Measurements from ENCODE around the gene KRT17. TPM values are rescaled to one million over a fixed set of nuclear protein-coding genes. Genes with fewer than 3 reads are reported as not detected.
A peak's percentile ranks its signal among the peaks of the same experiment; 100 is the strongest.
"Not testable (repeated sequence)": the region's sequence is repeated elsewhere in the genome, so short reads cannot be mapped to it uniquely, and the experiment has no call there.

KRT17 gene
- total RNA-seq, 1 donor from 2014 or later = 512 TPM

DNA sequence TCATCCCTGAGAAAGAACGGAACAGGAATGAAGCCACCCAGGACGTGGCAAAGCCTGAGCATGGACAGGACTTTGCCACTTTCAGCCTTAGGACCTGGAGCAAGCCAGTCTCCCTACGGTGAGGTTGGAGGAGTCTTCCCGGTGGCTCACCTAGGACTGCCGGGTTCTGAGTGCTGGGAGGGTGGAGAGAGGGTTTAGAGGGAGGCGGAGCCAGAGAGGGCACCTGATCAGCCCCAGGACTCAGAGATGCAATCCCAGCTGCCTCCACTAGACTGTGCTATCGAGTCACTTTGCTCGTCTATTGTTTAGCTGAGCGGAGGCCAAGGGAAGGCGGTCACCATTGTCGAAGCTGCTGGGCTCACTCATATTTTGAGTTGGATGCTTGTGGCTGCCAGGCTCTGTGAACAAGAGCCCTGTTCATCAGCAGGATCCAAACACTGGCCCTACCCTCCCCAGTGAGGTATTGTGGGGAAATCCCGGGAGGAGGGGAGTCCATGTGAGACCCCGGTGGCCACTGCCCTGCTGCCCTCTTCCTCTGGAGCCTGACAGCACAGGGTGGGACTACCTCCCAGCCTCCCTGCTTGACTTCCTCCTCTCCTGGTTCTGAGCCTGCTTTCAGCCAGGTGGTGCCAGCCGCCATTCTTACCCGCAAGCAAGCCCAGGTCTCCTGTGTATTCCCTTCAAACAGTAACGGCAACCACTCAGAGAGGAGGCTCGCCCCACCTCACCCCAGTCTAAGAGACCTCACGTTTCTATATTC, 44.7 kb downstream of the KRT17 start:
- Mint-ChIP-seq H3K36me3 (no peaks in the 10 kb centered on the region), H3K27me3 (no peaks in the 10 kb centered on the region), H3K27ac (peak overlapping the region; percentile 94), H3K9me3 (peaks cover 5% of the 10 kb centered on the region), H3K4me1 (ENCODE audit: unreplicated experiment) (no peaks in the 10 kb centered on the region), H3K4me3 (peak overlapping the region; percentile 54)
- peak; percentile 83 for DNase-seq (ENCODE audit: extremely low spot score, unreplicated experiment)
- TF ChIP-seq, protein P1, sequence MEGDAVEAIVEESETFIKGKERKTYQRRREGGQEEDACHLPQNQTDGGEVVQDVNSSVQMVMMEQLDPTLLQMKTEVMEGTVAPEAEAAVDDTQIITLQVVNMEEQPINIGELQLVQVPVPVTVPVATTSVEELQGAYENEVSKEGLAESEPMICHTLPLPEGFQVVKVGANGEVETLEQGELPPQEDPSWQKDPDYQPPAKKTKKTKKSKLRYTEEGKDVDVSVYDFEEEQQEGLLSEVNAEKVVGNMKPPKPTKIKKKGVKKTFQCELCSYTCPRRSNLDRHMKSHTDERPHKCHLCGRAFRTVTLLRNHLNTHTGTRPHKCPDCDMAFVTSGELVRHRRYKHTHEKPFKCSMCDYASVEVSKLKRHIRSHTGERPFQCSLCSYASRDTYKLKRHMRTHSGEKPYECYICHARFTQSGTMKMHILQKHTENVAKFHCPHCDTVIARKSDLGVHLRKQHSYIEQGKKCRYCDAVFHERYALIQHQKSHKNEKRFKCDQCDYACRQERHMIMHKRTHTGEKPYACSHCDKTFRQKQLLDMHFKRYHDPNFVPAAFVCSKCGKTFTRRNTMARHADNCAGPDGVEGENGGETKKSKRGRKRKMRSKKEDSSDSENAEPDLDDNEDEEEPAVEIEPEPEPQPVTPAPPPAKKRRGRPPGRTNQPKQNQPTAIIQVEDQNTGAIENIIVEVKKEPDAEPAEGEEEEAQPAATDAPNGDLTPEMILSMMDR (conservative IDR thresholded peaks at IDR 0.05) = peak; percentile 81

DNA sequence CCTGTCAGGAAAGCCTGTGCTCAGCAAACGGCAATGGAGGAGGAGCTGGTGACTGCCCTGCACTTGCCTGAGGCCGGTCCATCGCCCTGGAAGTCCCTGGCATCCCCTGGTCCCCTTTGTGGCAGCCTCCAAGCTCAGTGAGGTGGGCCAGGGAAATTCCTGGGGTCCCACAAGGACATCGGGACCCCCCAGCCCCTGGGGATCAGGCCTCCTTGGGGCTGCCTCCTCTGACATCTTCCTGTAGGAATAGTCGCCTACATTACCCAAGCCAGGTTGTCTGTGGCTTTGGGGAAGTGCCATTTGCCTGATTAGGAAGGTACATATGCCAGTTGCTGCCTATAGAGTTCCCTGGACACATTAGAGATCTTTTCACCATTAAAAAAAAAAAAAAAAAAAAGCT, 45.4 kb downstream of the KRT17 start:
- peaks cover 5% of the 10 kb centered on the region for H3K9me3 Mint-ChIP-seq
- TF ChIP-seq, protein P1 (conservative IDR thresholded peaks at IDR 0.05) = no peak
- H3K36me3 Mint-ChIP-seq = no peaks in the 10 kb centered on the region
- H3K27ac Mint-ChIP-seq = peak overlapping the region; percentile 94
- no peaks in the 10 kb centered on the region for H3K27me3 Mint-ChIP-seq
- H3K4me1 Mint-ChIP-seq (ENCODE audit: unreplicated experiment) = no peaks in the 10 kb centered on the region
- peak overlapping the region; percentile 54 for H3K4me3 Mint-ChIP-seq
- no peak for DNase-seq (ENCODE audit: extremely low spot score, unreplicated experiment)

DNA sequence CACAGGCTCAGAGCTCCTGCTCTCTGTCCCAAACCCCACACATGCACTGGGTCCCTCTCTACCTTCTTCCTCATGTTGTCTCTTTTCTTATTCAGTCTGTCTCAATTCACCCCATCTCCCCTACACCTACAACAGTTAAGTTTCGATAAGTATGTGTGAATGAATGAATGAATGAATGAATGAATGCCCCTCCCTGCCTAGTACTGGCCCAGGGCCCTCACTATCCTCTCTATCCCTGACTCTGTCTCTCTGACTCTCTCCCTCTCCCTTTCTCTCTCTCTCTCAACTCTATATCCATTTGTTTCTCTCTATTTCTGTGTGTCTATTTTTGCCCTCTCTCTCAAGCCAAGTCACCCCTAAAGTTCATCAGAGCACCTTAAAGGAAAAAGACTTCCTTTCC, 45.8 kb downstream of the KRT17 start:
- H3K4me3 Mint-ChIP-seq = peak overlapping the region; percentile 3
- TF ChIP-seq, protein P1 (conservative IDR thresholded peaks at IDR 0.05) = no peak
- no peak for DNase-seq (ENCODE audit: extremely low spot score, unreplicated experiment)
- no peaks in the 10 kb centered on the region for H3K36me3 Mint-ChIP-seq
- H3K4me1 Mint-ChIP-seq (ENCODE audit: unreplicated experiment) = no peaks in the 10 kb centered on the region
- peaks cover 2% of the 10 kb centered on the region for H3K27me3 Mint-ChIP-seq
- H3K27ac Mint-ChIP-seq = peak overlapping the region; percentile 50
- H3K9me3 Mint-ChIP-seq = peaks cover 5% of the 10 kb centered on the region

DNA sequence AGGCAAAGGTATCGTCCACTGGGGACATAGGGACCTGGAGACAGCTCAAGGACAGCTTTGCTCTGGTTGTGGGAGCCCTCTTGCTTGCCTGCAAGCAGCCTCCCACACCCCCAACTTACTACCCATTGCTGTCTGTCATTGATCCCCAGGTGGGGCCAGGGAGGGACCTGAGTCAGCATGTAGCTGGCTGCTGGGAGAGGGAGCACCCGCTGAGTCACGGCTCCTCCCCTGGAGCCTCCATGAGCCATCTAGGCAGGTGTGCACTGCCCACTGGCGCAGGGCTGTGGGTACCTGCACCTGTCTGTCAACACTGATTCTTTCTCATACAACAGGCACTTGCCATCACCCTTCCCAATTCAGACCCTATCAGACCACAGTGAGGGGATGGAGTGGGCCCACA, 47.6 kb downstream of the KRT17 start:
- DNase-seq (ENCODE audit: extremely low spot score, unreplicated experiment); H3K9me3 Mint-ChIP-seq; H3K27ac Mint-ChIP-seq; H3K4me1 Mint-ChIP-seq (ENCODE audit: unreplicated experiment); H3K4me3 Mint-ChIP-seq; H3K36me3 Mint-ChIP-seq: not testable (repeated sequence)
- H3K27me3 Mint-ChIP-seq = peaks cover 14% of the 10 kb centered on the region

DNA sequence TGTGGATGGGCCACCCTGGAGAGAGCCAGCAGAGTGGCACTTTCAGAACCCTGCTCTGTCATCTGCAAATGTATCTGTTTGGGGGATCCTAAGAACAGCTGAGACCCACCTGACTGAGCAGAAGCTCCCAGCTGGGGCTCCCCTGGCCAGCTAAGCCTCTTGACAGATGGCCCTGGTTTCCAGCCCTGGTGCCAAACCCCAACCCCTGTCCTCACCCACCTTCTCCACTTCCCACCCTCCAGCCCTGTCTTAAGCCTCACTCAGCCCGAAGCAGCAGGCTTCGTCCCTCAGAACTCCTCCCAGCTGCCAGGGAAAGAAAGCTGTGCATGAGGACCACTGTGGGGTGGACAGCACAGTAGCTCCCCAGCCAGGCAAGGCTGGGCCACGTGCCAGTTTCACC, 49.0 kb downstream of the KRT17 start:
- no peaks in the 10 kb centered on the region for H3K9me3 Mint-ChIP-seq
- TF ChIP-seq, protein P1 (conservative IDR thresholded peaks at IDR 0.05) = no peak
- peaks cover 4% of the 10 kb centered on the region for H3K36me3 Mint-ChIP-seq
- H3K27me3 Mint-ChIP-seq = peaks cover 27% of the 10 kb centered on the region
- no peak overlapping the region for H3K27ac Mint-ChIP-seq
- no peak for DNase-seq (ENCODE audit: extremely low spot score, unreplicated experiment)
- H3K4me1 Mint-ChIP-seq (ENCODE audit: unreplicated experiment) = no peaks in the 10 kb centered on the region
- no peak overlapping the region for H3K4me3 Mint-ChIP-seq

DNA sequence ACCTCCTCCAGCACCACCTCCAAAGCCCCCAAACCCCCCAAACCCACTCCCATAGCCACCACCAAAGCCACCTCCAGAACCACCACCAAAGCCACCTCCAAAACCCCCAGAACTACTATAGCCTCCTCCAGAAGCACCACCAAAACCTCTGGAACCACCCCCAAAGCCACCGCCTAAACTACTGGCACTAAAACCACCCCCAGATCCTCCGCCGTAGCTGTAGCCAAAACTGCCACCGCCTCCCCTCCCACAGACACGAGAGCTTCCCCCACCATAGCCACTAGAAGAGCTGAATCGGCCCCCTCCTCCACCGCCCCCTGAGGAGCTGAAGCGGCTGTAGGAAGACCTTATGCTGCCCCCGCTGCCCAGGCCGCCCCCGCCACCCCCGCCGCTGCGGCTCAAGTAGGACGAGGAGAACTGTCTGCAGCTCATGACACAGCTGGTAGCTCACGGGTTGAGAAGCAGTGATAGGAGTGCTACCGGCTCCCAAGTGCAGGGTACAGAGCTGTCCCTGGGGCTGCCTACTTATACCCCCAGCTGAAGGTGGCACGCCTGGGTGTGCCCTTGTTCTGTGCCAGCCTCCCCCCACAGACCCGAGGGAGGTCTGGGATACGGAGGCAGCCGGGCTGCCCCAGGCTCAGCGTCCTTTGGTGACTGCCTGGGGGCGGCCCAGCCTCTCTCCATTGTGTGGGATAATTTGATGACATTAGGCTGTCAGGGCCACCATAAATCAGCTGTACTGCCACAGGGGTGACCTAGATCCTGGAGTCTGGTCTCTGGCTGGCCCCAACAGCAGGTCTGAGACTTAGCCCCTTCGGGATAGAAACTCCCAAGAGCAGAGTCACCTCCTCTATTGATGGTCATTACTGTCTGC, 52.6 kb downstream of the KRT17 start, which contains the start of gene KRT9:
Gene KRT9 (minus strand): TSS at position 499 of the 874 bp plus-strand sequence. CDS start 67 bp downstream, at position 432.
- Mint-ChIP-seq H3K27me3 (peaks cover 41% of the 10 kb centered on the region), H3K9me3 (no peaks in the 10 kb centered on the region), H3K27ac (no peak within 1 kb of the TSS), H3K4me1 (ENCODE audit: unreplicated experiment) (no peaks in the 10 kb centered on the region), H3K4me3 (no peak within 1 kb of the TSS), H3K36me3 (peaks cover 4% of the 10 kb centered on the region)
- no peak for DNase-seq (ENCODE audit: extremely low spot score, unreplicated experiment)
- TF ChIP-seq, protein P1 (conservative IDR thresholded peaks at IDR 0.05) = no peak
